ENCODE data around the gene MRNIP. TPM values are rescaled to one million over a fixed set of nuclear protein-coding genes. Genes with fewer than 3 reads are reported as not detected.

MRNIP gene
- total RNA-seq, 3 donors from 2014 or later, result 32.3 to 67.2 (median 48.8) TPM

DNA sequence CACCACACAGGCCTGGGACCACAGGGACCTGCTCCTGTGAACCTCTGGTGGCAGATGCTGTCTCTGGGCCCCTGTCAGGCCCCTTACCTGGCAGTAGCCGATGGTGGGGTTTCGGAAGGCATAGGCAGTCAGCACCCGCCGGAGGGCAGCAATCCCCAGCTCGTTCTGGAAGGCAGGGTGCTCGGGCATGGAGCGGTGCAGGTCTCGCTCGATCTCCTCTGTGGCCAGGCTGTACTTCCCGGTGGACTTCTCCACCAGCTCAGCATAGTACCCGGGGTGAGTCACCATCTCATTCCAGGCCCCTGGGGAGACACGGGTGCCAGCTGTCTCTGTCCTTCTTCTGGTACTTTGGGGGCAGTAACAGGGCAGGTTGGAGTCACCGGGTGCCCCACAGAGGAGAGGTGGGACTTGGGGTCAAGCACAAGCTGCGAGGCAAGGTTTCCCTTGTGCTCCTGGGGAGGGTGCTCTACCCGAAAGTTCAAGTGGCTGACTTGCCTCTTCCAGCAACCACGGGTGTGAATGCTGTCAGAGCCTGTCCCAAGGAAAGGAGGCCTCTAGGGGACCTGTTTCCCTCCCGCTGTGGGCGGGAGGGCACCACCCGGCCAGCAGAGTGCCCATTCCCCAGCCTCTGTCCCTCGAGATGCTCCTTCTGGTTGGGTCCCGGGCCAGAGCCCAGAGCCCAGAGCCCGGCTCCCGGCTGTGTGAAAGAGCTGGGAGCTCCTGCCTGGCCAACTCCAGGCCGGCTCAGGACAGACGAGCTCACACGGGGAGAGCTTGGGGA, 19.8 kb upstream of the MRNIP start:
- TF ChIP-seq, protein P1, sequence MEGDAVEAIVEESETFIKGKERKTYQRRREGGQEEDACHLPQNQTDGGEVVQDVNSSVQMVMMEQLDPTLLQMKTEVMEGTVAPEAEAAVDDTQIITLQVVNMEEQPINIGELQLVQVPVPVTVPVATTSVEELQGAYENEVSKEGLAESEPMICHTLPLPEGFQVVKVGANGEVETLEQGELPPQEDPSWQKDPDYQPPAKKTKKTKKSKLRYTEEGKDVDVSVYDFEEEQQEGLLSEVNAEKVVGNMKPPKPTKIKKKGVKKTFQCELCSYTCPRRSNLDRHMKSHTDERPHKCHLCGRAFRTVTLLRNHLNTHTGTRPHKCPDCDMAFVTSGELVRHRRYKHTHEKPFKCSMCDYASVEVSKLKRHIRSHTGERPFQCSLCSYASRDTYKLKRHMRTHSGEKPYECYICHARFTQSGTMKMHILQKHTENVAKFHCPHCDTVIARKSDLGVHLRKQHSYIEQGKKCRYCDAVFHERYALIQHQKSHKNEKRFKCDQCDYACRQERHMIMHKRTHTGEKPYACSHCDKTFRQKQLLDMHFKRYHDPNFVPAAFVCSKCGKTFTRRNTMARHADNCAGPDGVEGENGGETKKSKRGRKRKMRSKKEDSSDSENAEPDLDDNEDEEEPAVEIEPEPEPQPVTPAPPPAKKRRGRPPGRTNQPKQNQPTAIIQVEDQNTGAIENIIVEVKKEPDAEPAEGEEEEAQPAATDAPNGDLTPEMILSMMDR (IDR thresholded peaks at IDR 0.05), result no peak
- TF ChIP-seq POLR2A (IDR thresholded peaks at IDR 0.05) (no peak), POLR2AphosphoS5 (IDR thresholded peaks at IDR 0.05) (no peak)
- intact Hi-C loops (cut with DNase I; ENCODE audit: low total_unique reads), result loop anchor here (5.0 kb wide), 1 partner anchor 1191 kb away; no protein-coding TSS in a partner anchor
- H3K36me3 ChIP-seq, result peaks cover 9% of the 10 kb centered on the region

DNA sequence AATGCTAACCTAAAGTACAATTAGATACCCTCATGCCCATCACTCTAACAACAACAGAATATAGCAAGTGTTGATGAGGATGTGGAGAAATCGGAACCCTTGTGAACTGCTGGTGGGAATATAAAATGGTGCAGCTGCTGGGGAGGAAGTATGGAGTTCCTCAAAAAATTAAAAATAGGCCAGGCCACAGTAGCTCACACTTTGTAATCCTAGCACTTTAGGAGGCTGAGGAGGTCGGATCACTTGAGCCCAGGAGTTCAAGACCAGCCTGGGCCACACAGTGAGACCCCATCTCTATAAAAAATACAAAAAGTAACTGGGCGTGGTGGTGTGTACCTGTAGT, 18.0 kb upstream of the MRNIP start:
- Histone ChIP-seq H3K27ac (no peak overlapping the region), H3K4me1 (no peaks in the 10 kb centered on the region), H3K36me3 (peaks cover 9% of the 10 kb centered on the region), H3K9me3 (no peaks in the 10 kb centered on the region), H3K27me3 (no peaks in the 10 kb centered on the region), H3K4me3 (no peak overlapping the region)
- intact Hi-C loops (cut with DNase I; ENCODE audit: low total_unique reads), result loop anchor here (5.0 kb wide), 1 partner anchor 1189 kb away; no protein-coding TSS in a partner anchor
- DNase-seq (ENCODE audit: low spot score in 2 of 2), result no peak
- TF ChIP-seq POLR2A (IDR thresholded peaks at IDR 0.05), result no peak
- TF ChIP-seq, protein P1 (IDR thresholded peaks at IDR 0.05), result no peak
- TF ChIP-seq POLR2AphosphoS5 (IDR thresholded peaks at IDR 0.05), result no peak

More for the DNA sequence above, 19.8 kb upstream of the MRNIP start:
- H3K9me3 ChIP-seq, result peaks cover 7 to 12% of the 10 kb centered on the region in 2 donors
- peak in 1 of 2 donors; percentile 34 for DNase-seq (ENCODE audit: low spot score in 2 of 2)
- H3K4me1 ChIP-seq, result no peaks in the 10 kb centered on the region
- no peak overlapping the region for H3K4me3 ChIP-seq
- H3K27me3 ChIP-seq, result no peaks in the 10 kb centered on the region
- no peak overlapping the region for H3K27ac ChIP-seq

DNA sequence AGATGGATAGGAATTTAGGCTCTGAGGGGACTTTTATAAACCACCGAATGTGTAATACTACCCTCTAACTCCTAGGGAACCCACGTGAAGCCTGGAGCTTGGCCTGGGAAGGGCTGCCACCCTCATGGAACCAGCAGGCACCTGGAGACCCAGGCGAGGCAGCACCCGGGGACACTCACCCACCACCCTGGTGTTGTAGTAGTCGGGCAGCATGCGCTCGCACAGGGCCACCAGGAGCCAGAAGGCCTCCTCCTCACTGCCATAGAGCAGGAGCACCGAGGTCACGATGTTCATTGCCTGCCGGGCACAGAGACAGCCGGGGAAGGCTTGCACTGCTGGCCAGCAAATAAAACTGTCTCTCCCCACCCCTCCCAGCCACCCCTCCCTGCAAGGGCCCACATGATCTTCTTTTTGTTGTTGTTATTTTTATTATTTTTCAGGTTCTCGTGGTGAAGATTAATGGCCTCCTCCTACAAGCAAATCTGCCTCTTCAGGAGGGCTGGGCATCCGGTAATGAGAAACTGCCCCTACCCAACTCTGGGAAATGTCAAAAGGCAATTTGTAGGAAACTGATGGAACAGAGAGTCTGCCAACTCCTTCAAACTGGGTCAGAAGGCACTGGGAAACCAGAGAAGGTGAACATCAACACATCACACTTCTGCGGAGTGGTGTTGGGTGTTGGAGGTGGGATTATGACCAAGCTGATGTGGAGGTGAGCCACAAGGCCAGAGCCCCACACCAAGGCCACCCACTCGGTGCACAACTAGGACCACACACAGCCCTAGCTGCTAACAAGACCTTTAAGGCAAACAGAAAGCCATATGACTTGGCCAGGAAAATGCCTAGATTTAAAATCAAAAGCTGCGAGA, 17.4 kb upstream of the MRNIP start:
- Histone ChIP-seq H3K4me3 (no peak overlapping the region), H3K36me3 (peaks cover 9% of the 10 kb centered on the region), H3K27ac (no peak overlapping the region), H3K9me3 (no peaks in the 10 kb centered on the region), H3K27me3 (no peaks in the 10 kb centered on the region), H3K4me1 (no peaks in the 10 kb centered on the region)
- intact Hi-C loops (cut with DNase I; ENCODE audit: low total_unique reads), result loop anchor here (5.0 kb wide), 1 partner anchor 1189 kb away; no protein-coding TSS in a partner anchor
- TF ChIP-seq POLR2AphosphoS5 (IDR thresholded peaks at IDR 0.05) (no peak), POLR2A (IDR thresholded peaks at IDR 0.05) (no peak)
- TF ChIP-seq, protein P1 (IDR thresholded peaks at IDR 0.05), result no peak
- no peak for DNase-seq (ENCODE audit: low spot score in 2 of 2)

DNA sequence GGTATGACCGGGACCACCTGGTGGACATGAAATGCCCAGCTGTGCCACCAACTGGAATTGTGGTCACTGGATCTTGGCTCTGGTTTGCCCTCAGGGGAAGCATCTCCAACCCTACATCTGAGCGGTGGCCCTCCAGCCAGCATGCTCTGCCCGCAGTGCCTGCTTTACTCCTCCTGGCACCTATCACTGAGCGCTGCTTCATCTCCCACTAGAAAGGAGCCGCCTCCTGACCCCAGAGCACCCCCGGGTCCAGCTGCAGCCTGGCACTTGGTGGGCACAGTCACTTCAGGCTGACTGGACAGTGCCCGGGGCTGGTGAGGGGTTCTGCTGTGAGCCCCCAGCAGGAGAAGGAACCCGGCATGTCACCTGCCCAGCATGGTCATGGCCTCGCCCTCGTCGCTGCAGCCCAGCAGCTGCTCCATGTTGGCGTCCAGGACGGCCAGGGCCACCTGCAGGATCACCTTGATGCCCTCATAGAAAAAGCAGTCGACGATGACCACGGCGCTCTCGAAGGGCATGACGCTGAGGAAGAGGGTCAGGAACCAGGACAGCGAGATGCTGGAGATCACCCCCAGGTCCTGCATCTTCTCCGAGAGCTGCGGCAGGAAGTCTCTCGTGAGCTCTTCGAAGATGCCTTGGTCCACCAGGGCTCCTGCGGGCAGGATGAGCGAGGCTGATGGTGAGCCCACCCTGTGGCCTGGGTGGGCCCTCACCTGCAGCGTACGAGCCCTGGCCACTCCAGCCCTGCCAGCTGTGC, 16.1 kb upstream of the MRNIP start:
- Histone ChIP-seq H3K27me3 (no peaks in the 10 kb centered on the region), H3K9me3 (no peaks in the 10 kb centered on the region), H3K27ac (no peak overlapping the region), H3K4me1 (no peaks in the 10 kb centered on the region), H3K4me3 (no peak overlapping the region), H3K36me3 (peaks cover 9% of the 10 kb centered on the region)
- intact Hi-C loops (cut with DNase I; ENCODE audit: low total_unique reads), result loop anchor here (5.0 kb wide), 1 partner anchor 1187 kb away; no protein-coding TSS in a partner anchor
- TF ChIP-seq POLR2AphosphoS5 (IDR thresholded peaks at IDR 0.05) (no peak), POLR2A (IDR thresholded peaks at IDR 0.05) (no peak)
- TF ChIP-seq, protein P1 (IDR thresholded peaks at IDR 0.05), result no peak
- DNase-seq (ENCODE audit: low spot score in 2 of 2), result no peak

All from breast epithelium (tissue), 4 donors.